HepG2 (cell line): ENCODE results near the gene DMRT1. TPM values are rescaled to one million over a fixed set of nuclear protein-coding genes. Genes with fewer than 3 reads are reported as not detected.

Experiments
- ATAC-seq: fragments of 200-7000 bp; cut with Tn5 transposase; 3 replicates; pipeline ENCODE4 v1.9.1; 2020; ENCODE audit warnings: mild to moderate bottlenecking, moderate library complexity
- BruUV-seq: library from RNA; stranded (reverse); fragments of 400-500 nt; replicated peaks from 2 replicates; lab custom pipeline; 2021; lab: Mats Ljungman, UMichigan
- CTCF ChIA-PET: fragments of 300-600 bp; formaldehyde crosslinking; extraction: SDS; loops from one replicate; lab custom pipeline; 2021; ENCODE audit warnings: low total read pairs, inconsistent platforms, low intra/inter-chr PET ratio; lab: Yijun Ruan, JAX
- POLR2A ChIA-PET: fragments of 350-600 bp; sonication (Branson Sonifier 250); formaldehyde crosslinking; loops from one replicate; lab custom pipeline; 2020; ENCODE audit warnings: antibody characterized with exemption, inconsistent platforms; lab: Yijun Ruan, JAX
- DNase-seq: peaks from one replicate; pipeline ENCODE4 v3.0.0-alpha.2; 2015; ENCODE audit warnings: low spot score
- FAIRE-seq: peaks from 3 replicates; lab custom pipeline; 2011; peaks lifted over from hg19 to GRCh38; lab: Jason Lieb, UNC
- H2AFZ ChIP-seq: one replicate; pipeline ENCODE4 v1.6.1; 2011; ENCODE audit warnings: low read length, inconsistent platforms
- H3K27ac ChIP-seq: fragments of 300-600 bp; 3 replicates; pipeline ENCODE4 v1.8.0; 2011; ENCODE audit warnings: mixed run types, mild to moderate bottlenecking, mixed read lengths, low read length, inconsistent platforms; ENCODE audit not compliant: insufficient read depth; ENCODE audit errors: extremely low read length
- H3K27me3 ChIP-seq, 2 experiments: fragments of 200-600 bp in 1 of 2; 2 replicates in 1 of 2; 3 replicates in 1 of 2; pipeline versions ENCODE4 v1.6.0 to v1.8.0; 2011; ENCODE audit warnings: low read length in 2 of 2, mild to moderate bottlenecking in 2 of 2, moderate library complexity in 2 of 2, inconsistent platforms in 1 of 2; ENCODE audit not compliant: insufficient read depth in 2 of 2, control insufficient read depth in 1 of 2
- H3K36me3 ChIP-seq, 2 experiments: fragments of 200-600 bp in 1 of 2; replicated peaks in 1 of 2; 2 replicates in 1 of 2; 3 replicates in 1 of 2; pipeline versions ENCODE4 v1.5.1 to v1.8.0; 2011; ENCODE audit warnings: low read length in 2 of 2, inconsistent platforms in 1 of 2; ENCODE audit not compliant: insufficient read depth in 2 of 2, control insufficient read depth in 1 of 2
- H3K4me1 ChIP-seq: 2 replicates; pipeline ENCODE4 v1.5.1; 2012; ENCODE audit warnings: low read length, inconsistent platforms; ENCODE audit not compliant: insufficient read depth
- H3K4me2 ChIP-seq: 2 replicates; pipeline ENCODE4 v1.6.0; 2011; ENCODE audit warnings: low read depth, low read length, inconsistent platforms
- H3K4me3 ChIP-seq, 3 experiments: fragments of 200-600 bp in 1 of 3; sonication (generic), shearing (Covaris generic) in 1 of 3; replicated peaks in 1 of 3; 2 replicates each; pipeline ENCODE4 v1.5.1; 2011 to 2016; ENCODE audit warnings: low read length in 3 of 3, inconsistent platforms in 2 of 3, low read depth in 2 of 3, mild to moderate bottlenecking in 2 of 3, control low read depth in 1 of 3, mixed read lengths in 1 of 3; ENCODE audit not compliant: insufficient read depth in 1 of 3
- H3K79me2 ChIP-seq: one replicate; pipeline ENCODE4 v1.6.1; 2011; ENCODE audit warnings: low read length, inconsistent platforms; ENCODE audit not compliant: insufficient read depth
- H3K9ac ChIP-seq: 2 replicates; pipeline ENCODE4 v1.6.0; 2011; ENCODE audit warnings: mild to moderate bottlenecking, low read depth, low read length, inconsistent platforms; ENCODE audit not compliant: insufficient read depth
- H3K9me3 ChIP-seq: 2 replicates; pipeline ENCODE4 v1.5.1; 2012; ENCODE audit warnings: mild to moderate bottlenecking, low read length
- H4K20me1 ChIP-seq: 2 replicates; pipeline ENCODE4 v1.6.0; 2011; ENCODE audit warnings: inconsistent platforms, mild to moderate bottlenecking, low read length, moderate library complexity; ENCODE audit not compliant: insufficient read depth
- ELK4 ChIP-seq: sonication (generic); formaldehyde crosslinking; IDR thresholded peaks from 2 replicates; pipeline ENCODE4 v1.9.0; 2021; ENCODE audit warnings: missing genetic modification reagents, borderline replicate concordance
- FLYWCH1 ChIP-seq: sonication (generic); formaldehyde crosslinking; IDR thresholded peaks from 2 replicates; pipeline ENCODE4 v1.8.1; 2023; ENCODE audit warnings: mild to moderate bottlenecking, missing genetic modification reagents
- GTF3A ChIP-seq: sonication (generic); formaldehyde crosslinking; conservative IDR thresholded peaks from 2 replicates; pipeline ENCODE4 v1.4.0; 2020; ENCODE audit warnings: mild to moderate bottlenecking, missing genetic modification reagents
- MAFG ChIP-seq: sonication (generic); formaldehyde crosslinking; IDR thresholded peaks from 2 replicates; pipeline ENCODE4 v1.5.1; 2020; ENCODE audit warnings: mild to moderate bottlenecking, missing genetic modification reagents
- PAX8 ChIP-seq: sonication (generic); formaldehyde crosslinking; IDR thresholded peaks from 2 replicates; pipeline ENCODE4 v1.8.0; 2022; ENCODE audit warnings: mild to moderate bottlenecking, missing genetic modification reagents, borderline replicate concordance
- TEAD2 ChIP-seq: sonication (generic); formaldehyde crosslinking; IDR thresholded peaks from 2 replicates; pipeline ENCODE4 v1.9.0; 2021; ENCODE audit warnings: missing genetic modification reagents
- ZBTB1 ChIP-seq: sonication (generic); formaldehyde crosslinking; IDR thresholded peaks from 2 replicates; pipeline ENCODE4 v1.4.0; 2020; ENCODE audit warnings: missing genetic modification reagents, borderline replicate concordance
- ZBTB33 ChIP-seq: sonication (generic); formaldehyde crosslinking; IDR thresholded peaks from 2 replicates; pipeline ENCODE4 v1.4.0; 2020; ENCODE audit warnings: missing genetic modification reagents
- ZNF20 ChIP-seq: sonication (generic); formaldehyde crosslinking; IDR thresholded peaks from 2 replicates; pipeline ENCODE4 v1.4.0; 2020; ENCODE audit warnings: mild to moderate bottlenecking, moderate library complexity, missing genetic modification reagents
- ZNF350 ChIP-seq: sonication (generic); formaldehyde crosslinking; IDR thresholded peaks from 2 replicates; pipeline ENCODE4 v1.4.0; 2020; ENCODE audit warnings: mild to moderate bottlenecking, low read depth, missing genetic modification reagents, borderline replicate concordance
- ZNF672 ChIP-seq: sonication (generic); formaldehyde crosslinking; IDR thresholded peaks from 2 replicates; pipeline ENCODE4 v1.8.1; 2022; ENCODE audit warnings: missing genetic modification reagents
- ZNF709 ChIP-seq: sonication (generic); formaldehyde crosslinking; IDR thresholded peaks from 2 replicates; pipeline ENCODE4 v1.5.0; 2020; ENCODE audit warnings: mild to moderate bottlenecking, missing genetic modification reagents
- ZNF782 ChIP-seq: sonication (generic); formaldehyde crosslinking; IDR thresholded peaks from 2 replicates; pipeline ENCODE4 v1.4.0; 2020; ENCODE audit warnings: missing genetic modification reagents, mild to moderate bottlenecking, borderline replicate concordance
- ZSCAN30 ChIP-seq: sonication (generic); formaldehyde crosslinking; IDR thresholded peaks from 2 replicates; pipeline ENCODE4 v1.5.0; 2020; ENCODE audit warnings: mild to moderate bottlenecking, missing genetic modification reagents
- WGBS: methylation state at CpG from one replicate; pipeline ENCODE4 v1.1.6; 2017; ENCODE audit warnings: low lambda C conversion rate; 5-methylcytosine and 5-hydroxymethylcytosine counted together
- in situ Hi-C: cut with HindIII; loops from 2 replicates; pipeline ENCODE4 v1.10.0; 2017; ENCODE audit warnings: low pct_unique_long_range_greater_than_20kb; ENCODE audit not compliant: extremely low pct_ligation_motif_present
- intact Hi-C: fragments of 100-400 bp; cut with micrococcal nuclease; formaldehyde crosslinking; loops from one replicate; pipeline ENCODE4 v1.10.0; 2022; ENCODE audit not compliant: unreplicated experiment
- polyA plus RNA-seq, 8 experiments: library from polyadenylated mRNA; depleted of rRNA in 3 of 8; stranded (reverse) in 7 of 8; unstranded in 1 of 8; fragments of >200 nt; fragmentation: Illumina TruSeq in 4 of 8; extraction: Trizol in 4 of 8; gene quantifications; 2 replicates each; pipeline versions ENCODE4 v1.2.1 to v1.2.3, GENCODE V29; 2011 to 2016; ENCODE audit warnings: low read depth in 4 of 8, missing spikeins in 1 of 8, mixed read lengths in 1 of 8; ENCODE audit not compliant: insufficient read depth in 1 of 8
- total RNA-seq, 5 experiments: library from RNA; depleted of rRNA; stranded (reverse); fragments of >200 nt; fragmentation: Illumina TruSeq; extraction: Trizol; gene quantifications; 2 replicates each; pipeline ENCODE4 v1.2.3, GENCODE V29; 2016; ENCODE audit warnings: low read depth in 1 of 5
- TF ChIP-seq, protein P1 (sequence below): sonication (generic); formaldehyde crosslinking; IDR thresholded peaks from 2 replicates; pipeline ENCODE4 v1.4.0; 2020; ENCODE audit warnings: missing genetic modification reagents, borderline replicate concordance

DMRT1 gene
- total and polyA plus RNA-seq, 2 of the 13 experiments (the other 11 are each of a cell fraction or from before 2014, with no cell fraction given) = not detected

DNA sequence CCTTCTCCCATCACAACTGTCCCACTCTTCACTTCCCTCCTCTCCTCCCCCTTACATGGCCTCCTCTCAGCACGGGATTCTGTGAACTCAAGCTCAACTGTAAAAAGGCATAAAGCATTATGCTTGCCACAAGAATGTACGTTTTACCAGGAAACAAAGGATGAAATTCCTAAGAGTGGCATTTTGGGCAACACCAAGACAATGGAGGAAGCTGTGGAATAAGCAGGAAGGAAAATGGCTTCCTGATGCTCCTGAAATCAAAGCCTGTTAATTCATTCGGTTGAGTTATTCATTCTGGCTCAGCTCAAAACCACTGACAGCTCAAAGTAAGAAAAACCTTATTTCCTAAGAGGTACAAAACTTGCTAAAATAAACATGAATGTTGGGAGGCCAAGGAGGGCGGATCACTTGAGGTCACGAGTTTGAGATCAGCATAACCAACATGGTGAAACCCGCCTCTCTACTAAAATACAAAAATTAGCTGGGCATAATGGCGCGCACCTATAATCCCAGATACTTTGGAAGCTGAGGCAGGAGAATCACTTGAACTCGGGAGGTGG lies 40.8 kb upstream of the DMRT1 start:
- Histone ChIP-seq H3K9me3 (no peaks in the 10 kb centered on the region), H3K27me3 (no peaks in the 10 kb centered on the region), H2AFZ (no peak overlapping the region), H3K9ac (no peak overlapping the region), H3K36me3 (no peaks in the 10 kb centered on the region), H3K27ac (no peak overlapping the region), H4K20me1 (no peaks in the 10 kb centered on the region), H3K4me2 (no peak overlapping the region), H3K4me3 (no peak overlapping the region), H3K4me1 (peaks cover 13% of the 10 kb centered on the region), H3K79me2 (no peaks in the 10 kb centered on the region)
- intact Hi-C loops (no loop called here), in situ Hi-C loops (no loop called here)
- ATAC-seq (no peak), FAIRE-seq (no peak), DNase-seq (no peak)
- WGBS = 86% methylated on average over 9 of the region's 9 CpGs
- ChIA-PET POLR2A (no interaction called here), CTCF (no interaction called here)
- no TSS peak for BruUV-seq
- TF ChIP-seq PAX8 (no peak), ZNF709 (CRISPR knock-in tag) (no peak), ZSCAN30 (CRISPR knock-in tag) (no peak), ZNF672 (CRISPR knock-in tag) (no peak), ELK4 (CRISPR knock-in tag) (no peak), ZNF20 (CRISPR knock-in tag) (no peak), TEAD2 (CRISPR knock-in tag) (no peak), ZBTB1 (CRISPR knock-in tag) (no peak), MAFG (CRISPR knock-in tag) (no peak), ZNF350 (CRISPR knock-in tag) (no peak), FLYWCH1 (CRISPR knock-in tag) (no peak), ZBTB33 (CRISPR knock-in tag) (no peak), ZNF782 (CRISPR knock-in tag) (no peak), GTF3A (CRISPR knock-in tag) (no peak)
- TF ChIP-seq, protein P1, sequence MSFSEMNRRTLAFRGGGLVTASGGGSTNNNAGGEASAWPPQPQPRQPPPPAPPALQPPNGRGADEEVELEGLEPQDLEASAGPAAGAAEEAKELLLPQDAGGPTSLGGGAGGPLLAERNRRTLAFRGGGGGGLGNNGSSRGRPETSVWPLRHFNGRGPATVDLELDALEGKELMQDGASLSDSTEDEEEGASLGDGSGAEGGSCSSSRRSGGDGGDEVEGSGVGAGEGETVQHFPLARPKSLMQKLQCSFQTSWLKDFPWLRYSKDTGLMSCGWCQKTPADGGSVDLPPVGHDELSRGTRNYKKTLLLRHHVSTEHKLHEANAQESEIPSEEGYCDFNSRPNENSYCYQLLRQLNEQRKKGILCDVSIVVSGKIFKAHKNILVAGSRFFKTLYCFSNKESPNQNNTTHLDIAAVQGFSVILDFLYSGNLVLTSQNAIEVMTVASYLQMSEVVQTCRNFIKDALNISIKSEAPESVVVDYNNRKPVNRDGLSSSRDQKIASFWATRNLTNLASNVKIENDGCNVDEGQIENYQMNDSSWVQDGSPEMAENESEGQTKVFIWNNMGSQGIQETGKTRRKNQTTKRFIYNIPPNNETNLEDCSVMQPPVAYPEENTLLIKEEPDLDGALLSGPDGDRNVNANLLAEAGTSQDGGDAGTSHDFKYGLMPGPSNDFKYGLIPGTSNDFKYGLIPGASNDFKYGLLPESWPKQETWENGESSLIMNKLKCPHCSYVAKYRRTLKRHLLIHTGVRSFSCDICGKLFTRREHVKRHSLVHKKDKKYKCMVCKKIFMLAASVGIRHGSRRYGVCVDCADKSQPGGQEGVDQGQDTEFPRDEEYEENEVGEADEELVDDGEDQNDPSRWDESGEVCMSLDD (CRISPR knock-in tag) = no peak
